Stimulated activated CD8-positive, alpha-beta memory T cell treated with anti-CD3 and anti-CD28 coated beads, Interleukin-7, amount 100 ng/mL, for 1 hour (primary cell): ENCODE measurements around the gene SYNGR4.

ENCODE experiments used
- DNase-seq, 2 donors: peaks; one replicate each; pipeline ENCODE4 v3.0.0-alpha.2; 2020; ENCODE audit warnings: low read depth in 2 of 2

Gene SYNGR4

GRCh38 chr19:48396016-48396823, 32.1 kb downstream of the SYNGR4 start:
- DNase-seq, result no peak

- DNase-seq, result no peak
These were observed 32.6 kb downstream of the SYNGR4 start for GRCh38 chr19:48396824-48397176.

GRCh38 chr19:48397263-48398101, 33.3 kb downstream of the SYNGR4 start:
- no peak for DNase-seq

GRCh38 chr19:48398102-48398374, 33.9 kb downstream of the SYNGR4 start:
- no peak for DNase-seq

- peak; percentile 68 to 74 for DNase-seq
These were observed 34.4 kb downstream of the SYNGR4 start for GRCh38 chr19:48398375-48399235.

- no peak for DNase-seq
These were observed 36.0 kb downstream of the SYNGR4 start for GRCh38 chr19:48400018-48400742.

GRCh38 chr19:48401287-48401686, 37.1 kb downstream of the SYNGR4 start:
- DNase-seq, result no peak

GRCh38 chr19:48403606-48404005, 39.4 kb downstream of the SYNGR4 start:
- no peak for DNase-seq

GRCh38 chr19:48405010-48405659, 41.0 kb downstream of the SYNGR4 start:
- DNase-seq, result no peak

GRCh38 chr19:48405850-48406249, 41.7 kb downstream of the SYNGR4 start:
- no peak for DNase-seq

- no peak for DNase-seq
These were observed 49.9 kb downstream of the SYNGR4 start for GRCh38 chr19:48413879-48414587.

- no peak for DNase-seq
These were observed 51.2 kb downstream of the SYNGR4 start for GRCh38 chr19:48415395-48415794.

GRCh38 chr19:48415806-48416221, 51.6 kb downstream of the SYNGR4 start:
- DNase-seq, result no peak

GRCh38 chr19:48417421-48417820, 53.3 kb downstream of the SYNGR4 start:
- no peak for DNase-seq

GRCh38 chr19:48418317-48419064, 54.3 kb downstream of the SYNGR4 start:
- no peak for DNase-seq

- DNase-seq, result peak; percentile 34 to 38
These were observed 55.2 kb downstream of the SYNGR4 start for GRCh38 chr19:48419158-48419920.

- no peak for DNase-seq
These were observed 57.4 kb downstream of the SYNGR4 start for GRCh38 chr19:48421548-48421947.

GRCh38 chr19:48424694-48425219, 60.6 kb downstream of the SYNGR4 start:
- no peak for DNase-seq
